K562 treated with DMSO at 1 percent for 4 hours (cell line): ENCODE results near the gene IL9. TPM values are rescaled to one million over a fixed set of nuclear protein-coding genes. Genes with fewer than 3 reads are reported as not detected.

ENCODE experiments used
- total RNA-seq: library from RNA; unstranded; fragments of 300-600 nt; gene quantifications from 2 replicates; pipeline ENCODE4 v1.2.3, GENCODE V29; 2022; ENCODE audit not compliant: insufficient read depth

Gene IL9
- not detected in 2 replicates for total RNA-seq

DNA sequence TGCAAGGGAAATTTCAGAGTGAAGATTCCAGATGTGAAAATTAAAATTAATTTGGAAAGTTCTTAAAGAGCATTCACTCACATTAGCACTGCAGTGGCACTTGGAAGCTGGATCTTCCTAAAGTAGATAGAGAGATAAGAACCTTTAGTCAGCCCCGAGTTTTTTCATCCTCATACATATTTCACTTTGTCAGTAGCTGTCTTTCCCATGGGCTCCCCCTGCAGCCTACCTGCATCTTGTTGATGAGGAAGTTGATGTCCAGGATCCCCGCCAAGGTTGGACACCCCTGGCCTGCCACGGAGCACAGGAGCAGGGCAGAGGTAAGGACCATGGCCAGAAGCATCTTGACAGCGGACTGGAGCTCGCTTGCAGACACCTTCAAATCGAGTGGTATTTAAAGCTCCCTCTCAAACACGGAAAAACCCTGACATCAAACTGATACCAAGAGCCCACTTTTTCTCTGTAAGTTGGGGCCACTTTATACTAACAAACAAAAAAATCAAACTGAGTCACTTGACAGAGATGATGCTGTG lies at the start of gene IL9:
Gene IL9 (minus strand): TSS at position 368 of the 533 bp plus-strand sequence. CDS start 25 bp downstream, at position 343.

Other genes starting within 250 kb of the IL9 start
- gene SLC25A48, start 61.2 kb downstream of the IL9 start, total RNA-seq, result not detected in 2 replicates
- gene LECT2, start 59.1 kb upstream of the IL9 start, total RNA-seq, result not detected in 2 replicates
- not detected in 2 replicates for gene TGFBI, start 133.1 kb upstream of the IL9 start, total RNA-seq
- gene SMAD5, start 237.0 kb upstream of the IL9 start, total RNA-seq, result 12.0 and 13.5 TPM in 2 replicates